H9 (cell line): ENCODE measurements around the gene LRP10. TPM values are rescaled to one million over a fixed set of nuclear protein-coding genes. Genes with fewer than 3 reads are reported as not detected.
"Not testable (repeated sequence)": the region's sequence is repeated elsewhere in the genome, so short reads cannot be mapped to it uniquely, and the experiment has no call there.

ENCODE experiments used
- DNase-seq: peaks from one replicate; pipeline ENCODE4 v3.0.0-alpha.2; 2017
- H2AFZ ChIP-seq: one replicate; pipeline ENCODE4 v1.6.1; 2013; ENCODE audit warnings: mild to moderate bottlenecking, low read length, control low read depth, moderate library complexity
- H2AK5ac ChIP-seq: 2 replicates; pipeline ENCODE4 v1.6.1; 2013; ENCODE audit warnings: low read length, control low read depth, mixed read lengths; ENCODE audit not compliant: insufficient read length
- H2BK120ac ChIP-seq: one replicate; pipeline ENCODE4 v1.6.1; 2013; ENCODE audit warnings: low read depth, mild to moderate bottlenecking, low read length, control low read depth, inconsistent platforms; ENCODE audit not compliant: poor library complexity, severe bottlenecking
- H2BK12ac ChIP-seq: 2 replicates; pipeline ENCODE4 v1.6.1; 2013; ENCODE audit warnings: low read length, control low read depth, mixed read lengths, low read depth; ENCODE audit not compliant: insufficient read length
- H2BK15ac ChIP-seq: 2 replicates; pipeline ENCODE4 v1.6.1; 2013; ENCODE audit warnings: low read depth, low read length, control low read depth
- H2BK20ac ChIP-seq: one replicate; pipeline ENCODE4 v1.6.1; 2013; ENCODE audit warnings: low read depth, mild to moderate bottlenecking, low read length, control low read depth, inconsistent platforms; ENCODE audit not compliant: poor library complexity, severe bottlenecking
- H2BK5ac ChIP-seq: 2 replicates; pipeline ENCODE4 v1.6.1; 2013; ENCODE audit warnings: low read length, control low read depth, mixed read lengths; ENCODE audit not compliant: insufficient read length
- H3K14ac ChIP-seq: 2 replicates; pipeline ENCODE4 v1.6.1; 2013; ENCODE audit warnings: low read length, control low read depth; ENCODE audit not compliant: insufficient read depth
- H3K18ac ChIP-seq: 2 replicates; pipeline ENCODE4 v1.6.1; 2013; ENCODE audit warnings: low read depth, mild to moderate bottlenecking, mixed read lengths, low read length, control low read depth; ENCODE audit not compliant: insufficient read length
- H3K23ac ChIP-seq: 2 replicates; pipeline ENCODE4 v1.6.1; 2013; ENCODE audit warnings: low read length, control low read depth, mixed read lengths, low read depth; ENCODE audit not compliant: insufficient read length
- H3K23me2 ChIP-seq: 2 replicates; pipeline ENCODE4 v1.6.1; 2013; ENCODE audit warnings: low read depth, mild to moderate bottlenecking, mixed read lengths, low read length, control low read depth; ENCODE audit not compliant: insufficient read length, poor library complexity, severe bottlenecking
- H3K27ac ChIP-seq: 2 replicates; pipeline ENCODE4 v1.5.1; 2013; ENCODE audit warnings: low read length, control low read depth, mixed read lengths, low read depth; ENCODE audit not compliant: insufficient read length
- H3K27me3 ChIP-seq: 2 replicates; pipeline ENCODE4 v1.6.1; 2013; ENCODE audit warnings: low read length, control low read depth, inconsistent platforms; ENCODE audit not compliant: insufficient read depth
- H3K4ac ChIP-seq: 2 replicates; pipeline ENCODE4 v1.6.1; 2013; ENCODE audit warnings: low read depth, mild to moderate bottlenecking, control low read depth, inconsistent platforms, low read length, moderate library complexity
- H3K4me1 ChIP-seq: 2 replicates; pipeline ENCODE4 v1.6.1; 2013; ENCODE audit warnings: low read length, control low read depth, inconsistent platforms; ENCODE audit not compliant: insufficient read depth
- H3K4me2 ChIP-seq: 2 replicates; pipeline ENCODE4 v1.6.1; 2013; ENCODE audit warnings: low read length, control low read depth, mixed read lengths; ENCODE audit not compliant: insufficient read length, insufficient read depth
- H3K56ac ChIP-seq: 2 replicates; pipeline ENCODE4 v1.6.1; 2013; ENCODE audit warnings: low read depth, mild to moderate bottlenecking, mixed read lengths, low read length, control low read depth; ENCODE audit not compliant: insufficient read length
- H3K79me1 ChIP-seq: 2 replicates; pipeline ENCODE4 v1.6.1; 2013; ENCODE audit warnings: low read depth, mild to moderate bottlenecking, moderate library complexity, low read length, control low read depth, inconsistent platforms; ENCODE audit not compliant: insufficient read depth, poor library complexity, severe bottlenecking
- H3K79me2 ChIP-seq: 2 replicates; pipeline ENCODE4 v1.6.1; 2013; ENCODE audit warnings: low read length, control low read depth, inconsistent platforms; ENCODE audit not compliant: insufficient read depth
- H3K9ac ChIP-seq: 2 replicates; pipeline ENCODE4 v1.6.1; 2013; ENCODE audit warnings: low read length, control low read depth, mixed read lengths; ENCODE audit not compliant: insufficient read length; ENCODE audit errors: extremely low read depth
- H3K9me3 ChIP-seq: one replicate; pipeline ENCODE4 v1.6.1; 2013; ENCODE audit warnings: low read depth, low read length, inconsistent platforms; ENCODE audit not compliant: control insufficient read depth
- H3T11ph ChIP-seq: one replicate; pipeline ENCODE4 v1.6.1; 2013; ENCODE audit warnings: mild to moderate bottlenecking, low read length, control low read depth, inconsistent platforms
- H4K20me1 ChIP-seq: one replicate; pipeline ENCODE4 v1.6.1; 2013; ENCODE audit not compliant: control insufficient read depth, insufficient read length, insufficient read depth
- H4K5ac ChIP-seq: 2 replicates; pipeline ENCODE4 v1.6.1; 2013; ENCODE audit warnings: low read depth, mild to moderate bottlenecking, mixed read lengths, low read length, control low read depth; ENCODE audit not compliant: insufficient read length
- H4K8ac ChIP-seq: replicated peaks from 2 replicates; pipeline ENCODE4 v1.6.1; 2013; ENCODE audit warnings: low read length, control low read depth, mixed read lengths, low read depth; ENCODE audit not compliant: insufficient read length
- H4K91ac ChIP-seq: 2 replicates; pipeline ENCODE4 v1.6.1; 2013; ENCODE audit warnings: low read depth, mild to moderate bottlenecking, moderate library complexity, mixed read lengths, low read length, control low read depth; ENCODE audit not compliant: insufficient read length
- H3K27ac Mint-ChIP-seq, 3 experiments: 2 replicates in 2 of 3; 3 replicates in 1 of 3; pipeline ENCODE4 v1.8.0; 2020 to 2021; ENCODE audit warnings: mixed read lengths in 3 of 3, mild to moderate bottlenecking in 1 of 3, moderate library complexity in 1 of 3
- H3K27me3 Mint-ChIP-seq: 2 replicates; pipeline ENCODE4 v1.8.0; 2021; ENCODE audit warnings: low read depth, mild to moderate bottlenecking, moderate library complexity, mixed read lengths
- H3K36me3 Mint-ChIP-seq, 3 experiments: 2 replicates in 2 of 3; 3 replicates in 1 of 3; pipeline ENCODE4 v1.8.0; 2020 to 2021; ENCODE audit warnings: low read depth in 3 of 3, mixed read lengths in 3 of 3; ENCODE audit not compliant: insufficient read depth in 1 of 3
- H3K4me1 Mint-ChIP-seq, 2 experiments: 2 replicates each; pipeline ENCODE4 v1.8.0; 2020; ENCODE audit warnings: mixed read lengths in 2 of 2
- H3K4me3 Mint-ChIP-seq, 2 experiments: 2 replicates in 1 of 2; 3 replicates in 1 of 2; pipeline ENCODE4 v1.8.0; 2020 to 2021; ENCODE audit warnings: mild to moderate bottlenecking in 2 of 2, mixed read lengths in 2 of 2, moderate library complexity in 1 of 2
- H3K9me3 Mint-ChIP-seq, 2 experiments: 2 replicates in 1 of 2; 3 replicates in 1 of 2; pipeline ENCODE4 v1.8.0; 2020; ENCODE audit warnings: mild to moderate bottlenecking in 2 of 2, mixed read lengths in 2 of 2, moderate library complexity in 1 of 2
- WGBS: extraction: QIAGEN DNeasy Blood & Tissue Kit; methylation state at CpG from one replicate; pipeline ENCODE4 v1.1.7; 2013; ENCODE audit warnings: missing lambda C conversion rate, low lambda C conversion rate, mixed read lengths; ENCODE audit not compliant: insufficient read length; ENCODE audit errors: extremely low coverage; 5-methylcytosine and 5-hydroxymethylcytosine counted together
- total RNA-seq: library from RNA; stranded (reverse); gene quantifications from 2 replicates; pipeline ENCODE4 v1.2.1, GENCODE V29; 2021
- TF ChIP-seq, protein P1 (sequence below): fragments of 200-600 bp; sonication (generic); conservative IDR thresholded peaks from 3 replicates; pipeline ENCODE4 v1.8.0; 2021; ENCODE audit warnings: antibody characterized with exemption, mild to moderate bottlenecking

Gene LRP10
- total RNA-seq, 1 experiment from 2014 or later, result 13.3 TPM

- Histone ChIP-seq H2BK5ac (no peak overlapping the region), H3K4me2 (no peak overlapping the region), H3K9me3 (no peaks in the 10 kb centered on the region), H3K4ac (no peak overlapping the region), H4K5ac (no peak overlapping the region), H4K20me1 (no peaks in the 10 kb centered on the region), H3T11ph (no peak overlapping the region), H4K8ac (no peak overlapping the region), H2BK12ac (no peak overlapping the region), H2AFZ (no peak overlapping the region), H2BK120ac (no peak overlapping the region), H3K27ac (no peak overlapping the region), H3K23ac (no peak overlapping the region), H3K4me1 (peaks cover 2% of the 10 kb centered on the region; the same call in 1 of the 2 replicates), H3K18ac (no peak overlapping the region), H3K56ac (no peak overlapping the region), H3K23me2 (no peaks in the 10 kb centered on the region), H3K79me2 (no peaks in the 10 kb centered on the region), H4K91ac (no peak overlapping the region), H3K9ac (no peak overlapping the region), H3K14ac (no peak overlapping the region; the same call in 1 of the 2 replicates), H2AK5ac (no peak overlapping the region), H2BK15ac (no peak overlapping the region), H2BK20ac (no peak overlapping the region), H3K79me1 (no peaks in the 10 kb centered on the region), H3K27me3 (no peaks in the 10 kb centered on the region)
- DNase-seq, result no peak
- H3K4me3 Mint-ChIP-seq, result no peak overlapping the region
- H3K27ac Mint-ChIP-seq, result no peak overlapping the region
- no peaks in the 10 kb centered on the region for H3K9me3 Mint-ChIP-seq
- TF ChIP-seq, protein P1, sequence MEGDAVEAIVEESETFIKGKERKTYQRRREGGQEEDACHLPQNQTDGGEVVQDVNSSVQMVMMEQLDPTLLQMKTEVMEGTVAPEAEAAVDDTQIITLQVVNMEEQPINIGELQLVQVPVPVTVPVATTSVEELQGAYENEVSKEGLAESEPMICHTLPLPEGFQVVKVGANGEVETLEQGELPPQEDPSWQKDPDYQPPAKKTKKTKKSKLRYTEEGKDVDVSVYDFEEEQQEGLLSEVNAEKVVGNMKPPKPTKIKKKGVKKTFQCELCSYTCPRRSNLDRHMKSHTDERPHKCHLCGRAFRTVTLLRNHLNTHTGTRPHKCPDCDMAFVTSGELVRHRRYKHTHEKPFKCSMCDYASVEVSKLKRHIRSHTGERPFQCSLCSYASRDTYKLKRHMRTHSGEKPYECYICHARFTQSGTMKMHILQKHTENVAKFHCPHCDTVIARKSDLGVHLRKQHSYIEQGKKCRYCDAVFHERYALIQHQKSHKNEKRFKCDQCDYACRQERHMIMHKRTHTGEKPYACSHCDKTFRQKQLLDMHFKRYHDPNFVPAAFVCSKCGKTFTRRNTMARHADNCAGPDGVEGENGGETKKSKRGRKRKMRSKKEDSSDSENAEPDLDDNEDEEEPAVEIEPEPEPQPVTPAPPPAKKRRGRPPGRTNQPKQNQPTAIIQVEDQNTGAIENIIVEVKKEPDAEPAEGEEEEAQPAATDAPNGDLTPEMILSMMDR, result no peak
- no peaks in the 10 kb centered on the region; the same call in 1 of the 2 replicates for H3K27me3 Mint-ChIP-seq
- H3K36me3 Mint-ChIP-seq, result peaks cover 3 to 6% (median 3%) of the 10 kb centered on the region in 3 experiments; a peak in 4 of 7 replicates
- WGBS, result no CpG with 5 or more reads among the region's 9 CpGs
- H3K4me1 Mint-ChIP-seq, result peaks cover 21 to 27% of the 10 kb centered on the region in 2 experiments
Observed at GRCh38 chr14:22850944-22851764, 20.4 kb upstream of the LRP10 start.

DNA sequence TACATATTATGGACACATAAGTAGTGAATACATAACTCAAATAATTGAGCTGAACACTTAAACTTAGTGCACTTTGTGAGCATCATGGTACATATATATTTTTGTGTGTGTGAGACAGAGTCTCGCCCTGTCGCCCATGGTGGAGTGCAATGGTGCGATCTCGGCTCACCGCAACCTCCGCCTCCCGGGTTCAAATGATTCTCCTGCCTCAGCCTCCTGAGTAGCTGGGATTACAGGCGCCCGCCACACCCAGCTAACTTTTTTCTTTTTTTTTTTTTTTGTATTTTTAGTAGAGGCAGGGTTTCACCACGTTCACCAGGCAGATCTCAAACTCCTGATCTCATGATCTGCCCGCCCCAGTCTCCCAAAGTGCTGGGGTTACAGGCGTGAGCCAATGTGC is 19.4 kb upstream of the LRP10 start:
- H3K4ac ChIP-seq, H3K27me3 ChIP-seq, H3K9me3 Mint-ChIP-seq, H2BK12ac ChIP-seq, H2AFZ ChIP-seq, H3K23ac ChIP-seq, H3T11ph ChIP-seq, H2BK120ac ChIP-seq, H4K20me1 ChIP-seq, H2BK5ac ChIP-seq, H2BK20ac ChIP-seq, H2AK5ac ChIP-seq, H3K56ac ChIP-seq, H3K27ac Mint-ChIP-seq, H3K27me3 Mint-ChIP-seq, H4K91ac ChIP-seq, H3K79me2 ChIP-seq, DNase-seq, H3K36me3 Mint-ChIP-seq, H3K9me3 ChIP-seq, H3K27ac ChIP-seq, H3K9ac ChIP-seq, H3K4me1 ChIP-seq, H3K14ac ChIP-seq, H3K23me2 ChIP-seq, H4K5ac ChIP-seq, H3K79me1 ChIP-seq, H3K4me2 ChIP-seq, H3K4me3 Mint-ChIP-seq, H3K18ac ChIP-seq, H2BK15ac ChIP-seq, H4K8ac ChIP-seq: not testable (repeated sequence)
- WGBS, result no CpG with 5 or more reads among the region's 12 CpGs
- H3K4me1 Mint-ChIP-seq, result peaks cover 21 to 27% of the 10 kb centered on the region in 2 experiments
